H1 (cell line): ENCODE measurements around the gene RHBDF2. TPM values are rescaled to one million over a fixed set of nuclear protein-coding genes. Genes with fewer than 3 reads are reported as not detected.

ENCODE experiments used
- CTCF ChIA-PET: fragments of 300-600 bp; sonication (Branson Sonifier 250); formaldehyde crosslinking; loops from one replicate; lab custom pipeline; 2021; ENCODE audit not compliant: partially characterized antibody; lab: Charles Lee
- POLR2A ChIA-PET: fragments of 300-600 bp; sonication (Branson Sonifier 250); formaldehyde crosslinking; loops from one replicate; lab custom pipeline; 2021; ENCODE audit warnings: inconsistent platforms; ENCODE audit not compliant: partially characterized antibody; lab: Charles Lee
- DNase-seq, 2 experiments: peaks; one replicate each; pipeline versions ENCODE4 v3.0.0 to v3.0.0-alpha.2; 2010 to 2022; ENCODE audit warnings: low spot score in 2 of 2, low read depth in 1 of 2, mixed read lengths in 1 of 2
- FAIRE-seq: peaks from 2 replicates; lab custom pipeline; 2011; peaks lifted over from hg19 to GRCh38; lab: Jason Lieb, UNC
- H2AFZ ChIP-seq: 2 replicates; pipeline ENCODE4 v1.8.1; 2012; ENCODE audit warnings: low read length, inconsistent platforms
- H2AK5ac ChIP-seq: 2 replicates; pipeline ENCODE4 v1.6.1; 2013; ENCODE audit warnings: low read depth, low read length
- H2BK120ac ChIP-seq: replicated peaks from 2 replicates; pipeline ENCODE3; 2013; ENCODE audit warnings: low read depth, low read length, inconsistent platforms
- H2BK12ac ChIP-seq: 2 replicates; pipeline ENCODE4 v1.6.1; 2013; ENCODE audit warnings: low read depth, low read length
- H2BK15ac ChIP-seq: 2 replicates; pipeline ENCODE4 v1.6.1; 2013; ENCODE audit warnings: low read length
- H2BK20ac ChIP-seq: 2 replicates; pipeline ENCODE4 v1.6.1; 2013; ENCODE audit warnings: low read length
- H2BK5ac ChIP-seq: 2 replicates; pipeline ENCODE4 v1.6.1; 2013; ENCODE audit warnings: low read depth, low read length
- H3K14ac ChIP-seq: 2 replicates; pipeline ENCODE4 v1.6.1; 2013; ENCODE audit warnings: inconsistent platforms; ENCODE audit not compliant: insufficient read length
- H3K18ac ChIP-seq: 2 replicates; pipeline ENCODE4 v1.6.1; 2013; ENCODE audit warnings: low read length; ENCODE audit errors: extremely low read depth
- H3K23ac ChIP-seq: 2 replicates; pipeline ENCODE4 v1.6.1; 2013; ENCODE audit warnings: inconsistent platforms; ENCODE audit not compliant: insufficient read length
- H3K23me2 ChIP-seq: 2 replicates; pipeline ENCODE4 v1.6.1; 2013; ENCODE audit warnings: low read depth, low read length
- H3K27ac ChIP-seq: 2 replicates; pipeline ENCODE4 v1.6.1; 2011; ENCODE audit warnings: low read depth, low read length, inconsistent platforms
- H3K27me3 ChIP-seq, 4 experiments: replicated peaks in 1 of 4; 1 replicate in 1 of 4; 2 replicates in 3 of 4; pipeline versions ENCODE4 v1.6.1 to v1.8.1; 2011 to 2013; ENCODE audit warnings: low read length in 3 of 4, mild to moderate bottlenecking in 3 of 4, inconsistent platforms in 2 of 4, mixed read lengths in 2 of 4, moderate library complexity in 1 of 4; ENCODE audit not compliant: control insufficient read depth in 3 of 4, insufficient read depth in 3 of 4; ENCODE audit errors: extremely low read depth in 1 of 4
- H3K36me3 ChIP-seq, 4 experiments: 2 replicates each; pipeline versions ENCODE4 v1.6.1 to v1.8.1; 2011 to 2013; ENCODE audit warnings: mild to moderate bottlenecking in 4 of 4, low read length in 3 of 4, moderate library complexity in 2 of 4, control low read depth in 1 of 4, inconsistent platforms in 1 of 4; ENCODE audit not compliant: insufficient read depth in 4 of 4, control insufficient read depth in 2 of 4
- H3K4ac ChIP-seq: replicated peaks from 2 replicates; pipeline ENCODE3; 2013; ENCODE audit warnings: low read length, low read depth, mixed read lengths, inconsistent platforms; ENCODE audit not compliant: insufficient read length
- H3K4me1 ChIP-seq, 4 experiments: replicated peaks in 1 of 4; 1 replicate in 1 of 4; 2 replicates in 3 of 4; pipeline versions ENCODE4 v1.6.1 to v1.8.1; 2011 to 2013; ENCODE audit warnings: low read length in 3 of 4, inconsistent platforms in 2 of 4, mixed read lengths in 1 of 4; ENCODE audit not compliant: insufficient read depth in 4 of 4, control insufficient read depth in 3 of 4
- H3K4me2 ChIP-seq, 2 experiments: 2 replicates each; pipeline versions ENCODE4 v1.6.1 to v1.8.1; 2011 to 2013; ENCODE audit warnings: low read depth in 2 of 2, low read length in 2 of 2, control low read depth in 1 of 2, inconsistent platforms in 1 of 2, mild to moderate bottlenecking in 1 of 2; ENCODE audit not compliant: insufficient read depth in 1 of 2
- H3K4me3 ChIP-seq, 4 experiments: fragments of 200-600, 300-600 bp in 1 of 4; sonication (generic), shearing (Covaris generic), sonication (Bioruptor Twin) in 1 of 4; 2 replicates each; pipeline versions ENCODE4 v1.5.1 to v1.8.1; 2011 to 2016; ENCODE audit warnings: low read length in 4 of 4, low read depth in 3 of 4, control low read depth in 2 of 4, inconsistent platforms in 2 of 4, mild to moderate bottlenecking in 2 of 4, mixed read lengths in 1 of 4, moderate library complexity in 1 of 4; ENCODE audit not compliant: insufficient read depth in 2 of 4; ENCODE audit errors: extremely low read depth in 1 of 4
- H3K56ac ChIP-seq: replicated peaks from 2 replicates; pipeline ENCODE3; 2013; ENCODE audit warnings: low read depth, mild to moderate bottlenecking, mixed read lengths, low read length, inconsistent platforms; ENCODE audit not compliant: insufficient read length
- H3K79me1 ChIP-seq: 2 replicates; pipeline ENCODE4 v1.6.1; 2013; ENCODE audit warnings: low read depth, low read length, control low read depth
- H3K79me2 ChIP-seq, 2 experiments: 2 replicates each; pipeline versions ENCODE4 v1.6.1 to v1.8.1; 2012 to 2013; ENCODE audit warnings: low read length in 2 of 2, mild to moderate bottlenecking in 2 of 2, inconsistent platforms in 1 of 2; ENCODE audit not compliant: insufficient read depth in 2 of 2, control insufficient read depth in 1 of 2
- H3K9ac ChIP-seq, 4 experiments: replicated peaks in 1 of 4; 1 replicate in 1 of 4; 2 replicates in 3 of 4; pipeline versions ENCODE4 v1.6.1 to v1.8.1; 2011 to 2013; ENCODE audit warnings: low read depth in 3 of 4, low read length in 3 of 4, control low read depth in 2 of 4, mild to moderate bottlenecking in 2 of 4, moderate library complexity in 2 of 4, inconsistent platforms in 1 of 4; ENCODE audit errors: extremely low read depth in 1 of 4
- H3K9me3 ChIP-seq, 2 experiments: 2 replicates each; pipeline versions ENCODE4 v1.6.1 to v1.8.1; 2012 to 2013; ENCODE audit warnings: mild to moderate bottlenecking in 2 of 2, moderate library complexity in 2 of 2, control low read depth in 1 of 2, inconsistent platforms in 1 of 2, low read depth in 1 of 2, low read length in 1 of 2, mixed read lengths in 1 of 2; ENCODE audit not compliant: insufficient read depth in 2 of 2
- H4K20me1 ChIP-seq, 2 experiments: replicated peaks in 1 of 2; 2 replicates each; pipeline versions ENCODE3 to v1.8.1; 2011 to 2013; ENCODE audit warnings: inconsistent platforms in 2 of 2, low read length in 2 of 2, mild to moderate bottlenecking in 1 of 2; ENCODE audit not compliant: insufficient read depth in 2 of 2, control insufficient read depth in 1 of 2
- H4K5ac ChIP-seq: 2 replicates; pipeline ENCODE4 v1.6.1; 2013; ENCODE audit warnings: low read length, low read depth, mixed read lengths, inconsistent platforms; ENCODE audit not compliant: insufficient read length
- H4K8ac ChIP-seq: 2 replicates; pipeline ENCODE4 v1.8.0; 2013; ENCODE audit warnings: mild to moderate bottlenecking, moderate library complexity, low read length, inconsistent platforms; ENCODE audit not compliant: insufficient read depth; ENCODE audit errors: extremely low read depth
- H4K91ac ChIP-seq: replicated peaks from 2 replicates; pipeline ENCODE3; 2013; ENCODE audit warnings: low read length, mixed read lengths, inconsistent platforms; ENCODE audit not compliant: insufficient read length
- ATF2 ChIP-seq: IDR thresholded peaks from 2 replicates; pipeline ENCODE4 v1.6.1; 2012; ENCODE audit warnings: low read length, inconsistent platforms
- E2F6 ChIP-seq: IDR thresholded peaks from 2 replicates; pipeline ENCODE4 v1.6.1; 2012; ENCODE audit warnings: inconsistent platforms
- EZH2 ChIP-seq: fragments of 200-600 bp; sonication (generic); IDR thresholded peaks from 2 replicates; pipeline ENCODE4 v1.7.1; 2012; ENCODE audit warnings: low read depth, mild to moderate bottlenecking, moderate library complexity, low read length, inconsistent platforms; ENCODE audit not compliant: severe bottlenecking
- GTF2F1 ChIP-seq: IDR thresholded peaks from 2 replicates; pipeline ENCODE4 v1.6.1; 2012; ENCODE audit warnings: low read depth, low read length, improper control_type of control experiment, borderline replicate concordance
- HDAC6 ChIP-seq: IDR thresholded peaks from one replicate; pipeline ENCODE4 v1.7.1; 2012; ENCODE audit warnings: low read depth, mild to moderate bottlenecking, inconsistent platforms, low read length, moderate library complexity
- JUND ChIP-seq: IDR thresholded peaks from 2 replicates; pipeline ENCODE4 v1.6.1; 2011; ENCODE audit warnings: mild to moderate bottlenecking, improper control_type of control experiment, low read length
- KDM5A ChIP-seq: fragments of 200-600 bp; IDR thresholded peaks from 2 replicates; pipeline ENCODE4 v1.7.1; 2012; ENCODE audit warnings: mild to moderate bottlenecking, low read length, inconsistent platforms, mixed read lengths
- POLR2AphosphoS5 ChIP-seq: IDR thresholded peaks from 2 replicates; pipeline ENCODE4 v1.6.1; 2011; ENCODE audit warnings: low read depth, low read length
- WGBS, 2 experiments: shearing (Covaris generic) in 1 of 2; methylation state at CpG; one replicate each; pipeline versions ENCODE4 v1.1.6 to v1.1.7; 2013 to 2015; ENCODE audit warnings: low lambda C conversion rate in 2 of 2, mixed read lengths in 2 of 2, inconsistent platforms in 1 of 2, low coverage in 1 of 2, missing lambda C conversion rate in 1 of 2; ENCODE audit not compliant: insufficient replicate concordance in 2 of 2, insufficient coverage in 1 of 2, insufficient read length in 1 of 2; ENCODE audit errors: extremely low coverage in 1 of 2, missing lambda C conversion rate in 1 of 2; 5-methylcytosine and 5-hydroxymethylcytosine counted together
- polyA plus RNA-seq, 7 experiments: library from polyadenylated mRNA; depleted of rRNA in 3 of 7; stranded (reverse) in 5 of 7; unstranded in 2 of 7; fragments of >200 nt in 5 of 7; fragments of 200-250 nt in 2 of 7; gene quantifications; 1 replicate in 5 of 7; 2 replicates in 1 of 7; 4 replicates in 1 of 7; pipeline versions ENCODE4 v1.2.1 to v1.2.3, GENCODE V29; 2011 to 2013; ENCODE audit warnings: missing spikeins in 2 of 7, mixed read lengths in 2 of 7
- total RNA-seq: library from RNA; stranded (reverse); fragmentation: NEBNext Ultra II Directional; extraction: Animal tissue kit (Norgen Biotek cat#: 25700); gene quantifications from 2 replicates; pipeline ENCODE4 v1.2.1, GENCODE V29; 2021

RHBDF2 gene
- total and polyA plus RNA-seq, 2 of the 8 experiments (the other 6 are each of a cell fraction or from before 2014, with no cell fraction given), result 21.2 to 25.9 TPM

GRCh38 chr17:76433693-76434092 lies 67.5 kb downstream of the RHBDF2 start:
- H3K18ac ChIP-seq, result no peak overlapping the region
- no peak overlapping the region for H3K56ac ChIP-seq
- H3K23me2 ChIP-seq, result no peaks in the 10 kb centered on the region
- no peak overlapping the region for H4K91ac ChIP-seq
- DNase-seq (no peak), FAIRE-seq (no peak)
- H3K9me3 ChIP-seq, result no peaks in the 10 kb centered on the region
- no peak overlapping the region for H2BK20ac ChIP-seq
- H4K5ac ChIP-seq, result no peak overlapping the region
- no peak overlapping the region for H2BK120ac ChIP-seq
- H4K20me1 ChIP-seq, result peaks cover 20 to 28% of the 10 kb centered on the region in 2 experiments
- H2BK15ac ChIP-seq, result no peak overlapping the region
- H3K4me3 ChIP-seq, result no peak overlapping the region
- H3K79me2 ChIP-seq, result peaks cover 20 to 87% of the 10 kb centered on the region in 2 experiments
- ChIA-PET POLR2A (no interaction called here), CTCF (interaction anchor here (1.2 kb wide), 1 partner anchor 25 kb away, joined by 3 read pairs; no protein-coding TSS in a partner anchor)
- whole genome bisulfite sequencing, 2 experiments, result 97% methylated on average over 7 of the region's 9 CpGs; no CpG with 5 or more reads in 1 of the 2 experiments
- no peak overlapping the region for H3K27ac ChIP-seq
- H3K4me2 ChIP-seq, result no peak overlapping the region
- H3K4me1 ChIP-seq, result peaks cover 0 to 22% (median 10%) of the 10 kb centered on the region in 4 experiments
- no peak overlapping the region for H3K4ac ChIP-seq
- no peak overlapping the region for H3K23ac ChIP-seq
- H3K79me1 ChIP-seq, result peaks cover 25% of the 10 kb centered on the region
- H2BK12ac ChIP-seq, result no peak overlapping the region
- H2AK5ac ChIP-seq, result no peak overlapping the region
- no peak overlapping the region for H3K14ac ChIP-seq
- H2BK5ac ChIP-seq, result no peak overlapping the region
- H3K36me3 ChIP-seq, result no peaks in the 10 kb centered on the region
- no peak for TF ChIP-seq JUND
- TF ChIP-seq EZH2, result no peak
- no peak for TF ChIP-seq GTF2F1
- no peak for TF ChIP-seq HDAC6
- no peak for TF ChIP-seq ATF2
- no peak for TF ChIP-seq KDM5A
- TF ChIP-seq POLR2AphosphoS5, result no peak
- TF ChIP-seq E2F6, result no peak
- no peaks in the 10 kb centered on the region for H3K27me3 ChIP-seq
- H2AFZ ChIP-seq, result no peak overlapping the region
- no peak overlapping the region for H4K8ac ChIP-seq
- no peak overlapping the region for H3K9ac ChIP-seq
